A549 treated with AZD9567 at 1 μM for 4 hours (cell line): ENCODE results near the gene SEMA3D. TPM values are rescaled to one million over a fixed set of nuclear protein-coding genes. Genes with fewer than 3 reads are reported as not detected.

Experiments used
- total RNA-seq: library from RNA; stranded (reverse); fragments of 200-300 nt; extraction: Qiagen RNA extraction; gene quantifications from 5 replicates; pipeline ENCODE4 v1.2.3, GENCODE V29; 2022; ENCODE audit not compliant: insufficient read depth

Gene SEMA3D
- 0.05 TPM in 1 of 5 replicates, not detected in the others for total RNA-seq

GRCh38 chr7:85186521-85187241, at the start of gene SEMA3D:
SEMA3D (minus strand) TSS chr7:85187056; CDS start chr7:85121891, 65,165 bp downstream.

